ENCODE data around the gene LCP2. TPM values are rescaled to one million over a fixed set of nuclear protein-coding genes. Genes with fewer than 3 reads are reported as not detected.

LCP2 gene
- total RNA-seq, 1 donor from 2014 or later: not detected

- H3K9me3 ChIP-seq (ENCODE audit: low read depth): no peaks in the 10 kb centered on the region
- no peaks in the 10 kb centered on the region for H3K36me3 ChIP-seq
- Mint-ChIP-seq H3K36me3 (no peaks in the 10 kb centered on the region), H3K4me3 (no peak overlapping the region), H3K27me3 (ENCODE audit: insufficient read depth, low read depth) (peaks cover 10% of the 10 kb centered on the region), H3K9me3 (no peaks in the 10 kb centered on the region), H3K4me1 (peaks cover 44% of the 10 kb centered on the region), H3K27ac (no peak overlapping the region)
- H3K27me3 ChIP-seq: no peaks in the 10 kb centered on the region
- no peaks in the 10 kb centered on the region for H3K79me2 ChIP-seq (ENCODE audit: low read depth)
- H3K27ac ChIP-seq: no peak overlapping the region
- H4K20me1 ChIP-seq (ENCODE audit: low read depth): no peaks in the 10 kb centered on the region
- H3F3A ChIP-seq (ENCODE audit: low read depth): peaks cover 24% of the 10 kb centered on the region
- no peak for TF ChIP-seq EZH2 (IDR thresholded peaks at IDR 0.05)
- no peak for TF ChIP-seq CTCF (IDR thresholded peaks at IDR 0.05)
- TF ChIP-seq EZH2phosphoT487 (IDR thresholded peaks at IDR 0.05): no peak
- H3K4me2 ChIP-seq: no peak overlapping the region
- no peak overlapping the region for H2AFZ ChIP-seq (replicated peaks)
- no peak overlapping the region for H3K4me3 ChIP-seq
- DNase-seq (ENCODE audit: low spot score): no peak
- H3K4me1 ChIP-seq: peaks cover 36% of the 10 kb centered on the region
- H3K9ac ChIP-seq: no peak overlapping the region
These were observed 28.7 kb downstream of the LCP2 start for GRCh38 chr5:170268884-170269283.

- peaks cover 39% of the 10 kb centered on the region for H3K4me1 ChIP-seq
- no peak overlapping the region for H3K9ac ChIP-seq
- no peak overlapping the region for H3K4me2 ChIP-seq
- no peak for DNase-seq (ENCODE audit: low spot score)
- no peak overlapping the region for H3K4me3 ChIP-seq
- peaks cover 50% of the 10 kb centered on the region for H3K4me1 Mint-ChIP-seq
- peaks cover 10% of the 10 kb centered on the region for H3K27me3 Mint-ChIP-seq (ENCODE audit: insufficient read depth, low read depth)
- H3K27ac Mint-ChIP-seq: no peak overlapping the region
- no peaks in the 10 kb centered on the region for H3K79me2 ChIP-seq (ENCODE audit: low read depth)
- no peaks in the 10 kb centered on the region for H3K36me3 ChIP-seq
- H3K27ac ChIP-seq: no peak overlapping the region
- H3K4me3 Mint-ChIP-seq: no peak overlapping the region
- H3K36me3 Mint-ChIP-seq: no peaks in the 10 kb centered on the region
- H3K9me3 Mint-ChIP-seq: no peaks in the 10 kb centered on the region
- peaks cover 24% of the 10 kb centered on the region for H3F3A ChIP-seq (ENCODE audit: low read depth)
- H2AFZ ChIP-seq (replicated peaks): no peak overlapping the region
- no peaks in the 10 kb centered on the region for H3K9me3 ChIP-seq (ENCODE audit: low read depth)
- H3K27me3 ChIP-seq: no peaks in the 10 kb centered on the region
- no peaks in the 10 kb centered on the region for H4K20me1 ChIP-seq (ENCODE audit: low read depth)
- TF ChIP-seq EZH2phosphoT487 (IDR thresholded peaks at IDR 0.05): no peak
- no peak for TF ChIP-seq CTCF (IDR thresholded peaks at IDR 0.05)
- TF ChIP-seq EZH2 (IDR thresholded peaks at IDR 0.05): no peak
These were observed 29.4 kb downstream of the LCP2 start for GRCh38 chr5:170268153-170268689.

GRCh38 chr5:170267431-170268152 lies 30.0 kb downstream of the LCP2 start:
- no peak overlapping the region for H3K27ac ChIP-seq
- peaks cover 44% of the 10 kb centered on the region for H3K4me1 ChIP-seq
- H3K36me3 ChIP-seq: no peaks in the 10 kb centered on the region
- Mint-ChIP-seq H3K27ac (no peak overlapping the region), H3K4me1 (peaks cover 52% of the 10 kb centered on the region), H3K27me3 (ENCODE audit: insufficient read depth, low read depth) (peaks cover 10% of the 10 kb centered on the region), H3K9me3 (no peaks in the 10 kb centered on the region), H3K4me3 (no peak overlapping the region), H3K36me3 (no peaks in the 10 kb centered on the region)
- no peak overlapping the region for H3K9ac ChIP-seq
- H4K20me1 ChIP-seq (ENCODE audit: low read depth): no peaks in the 10 kb centered on the region
- no peak overlapping the region for H2AFZ ChIP-seq (replicated peaks)
- peak; percentile 82 for DNase-seq (ENCODE audit: low spot score)
- peak; percentile 90 for TF ChIP-seq CTCF (IDR thresholded peaks at IDR 0.05)
- TF ChIP-seq EZH2phosphoT487 (IDR thresholded peaks at IDR 0.05): no peak
- H3K27me3 ChIP-seq: no peaks in the 10 kb centered on the region
- H3K4me2 ChIP-seq: peak overlapping the region; percentile 23
- no peaks in the 10 kb centered on the region for H3K79me2 ChIP-seq (ENCODE audit: low read depth)
- H3F3A ChIP-seq (ENCODE audit: low read depth): peaks cover 26% of the 10 kb centered on the region
- no peaks in the 10 kb centered on the region for H3K9me3 ChIP-seq (ENCODE audit: low read depth)
- H3K4me3 ChIP-seq: no peak overlapping the region
